HG03039 (cell line): ENCODE results near the gene MTMR12.
"Not testable (repeated sequence)": the region's sequence is repeated elsewhere in the genome, so short reads cannot be mapped to it uniquely, and the experiment has no call there.

Experiments used
- ATAC-seq: cut with Tn5 transposase; IDR thresholded peaks from one replicate; pipeline ENCODE4 v1.9.1; 2021; ENCODE audit warnings: mild to moderate bottlenecking, moderate library complexity; ENCODE audit not compliant: unreplicated experiment

Gene MTMR12

DNA sequence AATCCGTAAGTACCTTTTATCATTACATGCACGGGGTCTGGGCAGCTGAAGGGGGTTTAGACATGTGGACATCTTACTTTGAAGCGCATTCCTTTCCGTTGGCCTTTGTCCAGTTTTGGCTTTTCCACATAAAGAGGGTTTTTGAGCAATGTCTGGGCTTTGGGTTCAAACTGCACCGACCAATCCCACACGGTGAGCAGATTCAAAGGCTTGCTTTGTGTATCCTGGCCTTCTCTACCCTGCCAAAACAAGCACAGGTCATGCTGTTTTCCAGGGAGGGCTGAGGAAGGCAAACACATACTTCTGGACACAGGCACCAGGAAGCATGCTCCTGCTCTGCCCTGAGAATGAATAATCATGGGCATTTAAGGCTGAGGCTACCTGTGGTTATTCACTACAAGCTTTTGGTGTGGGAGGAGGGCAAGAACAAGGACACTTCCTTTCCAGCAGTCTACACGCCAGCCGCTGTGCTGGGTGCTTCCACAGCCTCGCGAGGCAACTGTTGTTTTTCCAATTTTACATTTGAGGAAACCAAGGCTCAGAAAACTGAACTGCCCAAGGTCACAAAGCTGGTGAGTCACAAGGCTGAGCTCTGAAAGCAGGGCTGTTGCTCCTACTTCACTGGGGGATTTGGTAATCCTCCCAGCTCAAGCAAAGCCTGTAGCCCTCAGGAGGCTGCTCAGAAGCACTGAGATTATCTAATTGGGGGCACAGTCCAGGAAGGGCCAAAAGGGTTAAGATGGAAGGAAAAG lies 78.9 kb downstream of the MTMR12 start:
- no peak for ATAC-seq

DNA sequence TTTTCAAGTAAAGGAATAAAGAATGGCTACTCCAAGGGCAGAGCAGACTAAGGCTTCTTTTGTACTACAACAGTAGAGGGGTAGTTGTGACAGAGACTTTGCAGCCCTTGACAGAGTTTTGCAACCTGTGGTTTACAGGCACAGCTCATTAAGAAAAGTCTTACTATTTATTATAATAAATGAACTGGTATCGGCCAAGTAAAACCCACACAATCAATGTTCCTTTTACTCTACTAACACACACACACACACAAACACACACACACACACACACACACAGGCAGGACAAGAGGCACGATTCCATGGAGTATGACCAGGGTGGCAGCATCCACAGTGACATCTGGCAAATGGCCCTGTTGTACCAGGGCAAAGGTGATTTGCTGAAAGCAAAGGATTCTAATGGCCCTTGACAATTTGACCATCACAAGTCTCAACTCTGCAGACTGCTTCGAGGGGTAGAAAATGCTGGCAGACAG lies 79.5 kb downstream of the MTMR12 start:
- ATAC-seq, result no peak

DNA sequence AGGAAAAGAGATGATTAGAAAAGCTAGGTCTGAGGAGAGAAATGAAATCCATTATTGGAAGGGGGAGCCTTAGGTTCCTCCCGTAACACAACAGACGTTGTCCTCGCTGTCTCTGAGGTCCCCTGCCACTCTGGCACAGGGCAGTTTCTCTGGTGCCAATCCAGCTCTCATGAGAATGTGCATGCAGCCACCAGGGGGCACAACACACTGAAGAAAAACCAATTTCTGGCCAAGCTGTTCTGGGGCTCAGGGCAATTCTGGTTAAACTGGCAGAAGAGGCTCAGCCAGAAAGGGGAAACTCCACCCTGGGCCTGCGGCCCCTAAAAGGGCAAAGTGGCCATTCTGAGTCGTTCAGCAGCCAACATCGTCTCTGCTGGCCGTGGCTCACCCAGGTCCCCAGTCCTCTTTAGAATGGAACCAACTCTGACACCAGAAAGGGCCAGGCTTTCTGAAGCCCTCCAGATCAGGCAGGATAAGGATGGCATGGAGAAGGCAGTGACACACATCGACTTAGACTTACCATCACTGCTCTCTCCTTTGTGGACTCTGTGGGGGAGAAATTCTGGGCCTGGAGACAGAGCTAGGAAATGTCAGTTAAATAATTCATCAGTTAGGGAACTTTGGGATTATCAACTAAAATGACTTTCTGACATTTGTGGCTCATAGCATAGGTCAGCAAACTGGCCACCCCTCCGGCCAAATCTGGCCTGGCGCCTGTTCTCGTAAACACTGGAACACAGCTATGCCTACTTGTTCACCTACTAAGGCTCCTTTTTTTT lies 80.1 kb downstream of the MTMR12 start:
- peak; percentile 57 for ATAC-seq

DNA sequence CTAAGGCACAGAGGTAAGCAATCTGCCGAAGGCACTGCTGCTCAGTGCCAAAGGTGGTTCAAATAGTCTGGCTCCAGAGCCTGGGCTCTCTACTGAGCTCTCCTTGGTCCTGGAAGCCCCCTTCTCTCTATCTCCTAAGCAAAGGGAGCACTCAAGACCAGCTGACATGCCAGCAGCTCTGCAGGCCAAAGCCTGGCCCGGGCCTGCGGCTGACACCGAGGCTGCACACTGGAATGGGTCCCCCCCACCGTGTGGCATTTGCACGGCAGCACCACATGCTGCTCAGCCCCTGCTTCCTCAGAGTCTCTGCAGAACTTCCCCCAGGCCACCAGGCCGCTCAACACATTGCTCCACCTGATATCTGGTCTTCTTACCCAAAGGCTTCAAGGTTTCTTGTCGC lies 80.8 kb downstream of the MTMR12 start:
- ATAC-seq, result no peak

DNA sequence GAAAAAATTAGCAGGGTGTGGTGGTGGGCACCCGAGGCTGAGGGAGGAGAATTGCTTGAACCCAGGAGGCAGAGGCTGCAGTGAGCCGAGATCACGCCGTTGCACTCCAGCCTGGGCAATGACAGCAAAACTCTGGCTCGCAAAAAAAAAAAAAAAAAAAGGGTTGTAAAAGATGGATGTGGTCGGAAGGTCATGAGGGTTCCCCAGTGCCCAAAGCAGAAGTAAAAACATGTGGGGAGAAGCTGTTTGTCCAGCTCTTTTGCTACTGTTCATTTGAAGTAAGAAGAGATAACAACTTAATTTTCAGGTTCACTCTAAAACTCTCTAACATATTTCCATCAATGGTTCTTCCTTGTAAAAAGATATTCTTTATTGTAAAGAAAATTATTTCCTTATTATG lies 81.5 kb downstream of the MTMR12 start:
- ATAC-seq, result no peak

DNA sequence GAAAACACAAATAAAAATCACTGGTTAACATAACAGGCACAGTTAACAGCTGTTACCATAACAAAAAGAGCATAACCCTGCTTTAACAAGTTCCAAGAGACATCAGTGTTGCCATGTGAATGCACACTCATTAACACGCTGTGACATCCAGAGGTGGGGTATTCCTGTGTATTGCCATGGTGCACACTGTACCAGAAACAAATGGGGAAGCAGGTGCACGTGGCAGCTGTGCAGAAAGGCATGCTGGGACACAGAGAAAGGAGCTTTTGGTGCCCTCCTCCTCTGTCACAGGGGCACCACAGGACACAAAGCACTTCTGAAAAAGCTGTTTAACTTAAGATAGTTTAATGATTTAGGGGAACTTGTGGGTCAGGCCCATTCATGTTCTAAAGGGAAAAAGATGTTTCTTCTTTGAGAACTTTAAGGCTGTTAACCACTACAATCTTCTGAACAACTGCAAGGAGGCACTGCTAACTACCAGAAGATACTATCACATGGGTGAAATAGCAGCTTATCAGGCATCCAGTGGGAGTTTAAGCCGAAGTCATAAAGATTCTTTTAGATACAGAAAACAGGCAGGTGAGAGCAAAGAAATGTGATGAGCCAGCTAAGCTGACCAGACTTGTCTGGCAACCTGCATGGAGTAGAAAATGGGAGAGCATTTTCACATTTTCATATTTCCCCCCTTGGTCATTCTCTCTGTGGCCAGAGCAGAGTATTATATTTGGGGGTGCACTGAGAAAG lies 82.2 kb downstream of the MTMR12 start:
- no peak for ATAC-seq

DNA sequence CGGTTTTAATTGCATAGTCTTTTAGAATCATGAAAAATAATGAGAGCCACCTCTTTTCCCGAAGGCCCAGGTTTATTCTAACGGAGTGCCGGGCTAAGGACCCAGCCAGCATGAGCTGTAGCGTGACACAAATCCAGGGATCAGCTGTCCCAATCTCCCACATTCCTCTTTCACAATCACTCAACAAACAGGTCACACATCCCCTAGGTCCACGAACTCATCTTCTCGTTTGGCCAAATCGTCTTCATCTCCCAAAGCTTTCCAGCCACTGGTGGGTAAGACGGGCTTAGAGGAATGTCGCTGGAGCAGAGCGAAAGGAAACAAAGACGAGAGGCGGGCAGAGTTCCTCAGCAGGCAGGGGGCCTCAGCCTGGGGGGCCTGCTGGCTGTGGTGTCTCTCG lies 83.2 kb downstream of the MTMR12 start:
- no peak for ATAC-seq

DNA sequence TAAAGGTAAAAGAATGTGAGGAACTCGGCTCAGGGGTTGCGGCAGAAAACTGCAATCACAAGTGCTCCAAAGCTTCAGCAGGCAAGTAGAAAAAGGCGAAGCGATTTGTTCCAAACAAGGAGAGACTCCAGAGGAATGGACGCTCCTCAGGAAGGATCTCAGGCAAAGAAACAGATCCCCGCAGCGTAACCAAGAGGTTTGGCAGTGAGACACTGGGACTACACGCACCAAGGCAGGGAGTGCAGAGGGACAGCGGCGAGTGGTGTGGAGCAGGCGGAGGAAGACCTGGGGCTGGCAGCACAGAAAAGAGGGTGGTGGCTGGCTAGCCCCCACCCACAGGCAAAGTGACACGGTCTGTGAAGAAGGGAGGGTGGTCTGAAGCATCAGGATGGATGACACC lies 83.9 kb downstream of the MTMR12 start:
- no peak for ATAC-seq

DNA sequence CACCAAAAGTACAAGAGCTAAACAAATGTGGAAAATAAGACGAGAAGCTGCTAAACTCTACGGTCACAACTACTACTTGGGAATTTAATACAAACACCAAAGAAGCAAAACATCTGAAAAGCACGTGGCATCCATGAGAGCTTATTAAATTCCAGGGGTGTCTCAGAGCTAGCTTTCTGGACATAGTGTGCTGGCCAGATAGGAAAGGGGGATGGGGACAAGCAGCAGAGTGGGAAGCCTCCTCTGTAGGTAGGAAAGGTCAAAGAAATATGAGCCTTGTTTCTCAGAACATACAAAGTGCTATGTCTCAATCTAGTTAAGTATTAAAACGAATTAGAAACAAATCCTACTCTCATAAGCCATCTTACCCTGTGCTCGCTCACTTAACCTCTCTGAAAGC lies 87.3 kb downstream of the MTMR12 start:
- ATAC-seq, result no peak

DNA sequence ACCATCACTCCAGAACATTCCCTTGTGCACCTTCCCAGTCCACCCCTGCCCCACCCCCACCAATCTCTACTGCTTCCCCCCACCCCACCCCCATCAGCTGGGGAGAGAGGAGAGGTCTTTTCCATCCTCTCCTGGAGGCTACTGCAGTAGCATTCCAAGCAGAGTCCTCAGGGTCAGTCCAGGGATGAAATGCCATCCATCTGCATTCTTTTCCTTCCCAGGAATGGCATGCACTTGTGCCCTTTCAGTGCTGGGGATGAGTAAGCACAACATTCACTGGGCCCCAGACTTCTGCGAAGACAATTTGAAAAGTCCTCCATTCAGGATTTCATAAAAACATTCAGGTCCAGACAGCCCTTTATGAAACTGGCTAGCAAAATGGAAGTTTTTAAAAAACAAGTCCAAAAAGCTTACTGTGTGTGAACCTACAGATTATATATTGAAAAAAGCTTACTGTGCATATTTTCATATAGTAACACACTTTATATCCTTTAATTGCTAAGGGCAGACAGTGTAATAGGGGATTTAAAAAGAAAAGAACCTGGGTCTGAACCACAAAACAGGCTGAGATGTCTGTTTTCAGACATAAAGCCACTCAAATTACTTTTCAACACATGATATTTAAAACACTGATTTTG lies 88.6 kb downstream of the MTMR12 start:
- ATAC-seq, result no peak

DNA sequence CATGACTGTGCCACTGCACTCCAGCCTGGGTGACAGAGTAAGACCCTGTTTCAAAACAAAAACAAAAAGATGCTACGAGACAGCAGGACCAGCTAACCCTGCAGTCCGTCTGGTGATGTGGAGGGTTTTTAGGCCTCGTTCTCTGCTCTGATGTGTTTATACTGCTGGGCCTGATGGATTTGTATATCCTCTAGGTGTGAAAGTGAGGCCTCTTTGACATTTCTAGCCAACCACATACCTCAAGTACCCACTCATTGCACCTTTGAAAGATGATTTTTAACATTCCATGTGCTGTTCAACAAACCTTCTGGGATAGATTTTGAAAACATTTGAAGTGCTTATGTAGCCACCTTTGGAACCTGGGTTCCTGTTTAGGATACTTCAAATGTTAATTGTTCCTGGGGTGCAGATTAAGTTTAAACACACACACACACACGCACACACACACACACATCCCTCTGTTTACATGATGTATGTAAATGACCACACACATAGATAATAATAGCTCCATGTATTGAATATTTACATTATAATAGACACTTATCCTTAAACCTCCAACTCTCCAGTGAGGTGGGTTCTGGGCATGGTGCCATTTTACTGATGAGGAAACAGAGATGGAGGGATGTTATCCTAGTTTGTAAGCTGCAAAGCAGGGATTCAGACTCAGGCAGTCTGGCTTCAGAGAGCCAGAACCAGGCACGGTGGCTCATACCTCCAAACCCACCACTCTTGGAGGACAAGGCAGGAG lies 89.8 kb downstream of the MTMR12 start:
- ATAC-seq, result no peak

DNA sequence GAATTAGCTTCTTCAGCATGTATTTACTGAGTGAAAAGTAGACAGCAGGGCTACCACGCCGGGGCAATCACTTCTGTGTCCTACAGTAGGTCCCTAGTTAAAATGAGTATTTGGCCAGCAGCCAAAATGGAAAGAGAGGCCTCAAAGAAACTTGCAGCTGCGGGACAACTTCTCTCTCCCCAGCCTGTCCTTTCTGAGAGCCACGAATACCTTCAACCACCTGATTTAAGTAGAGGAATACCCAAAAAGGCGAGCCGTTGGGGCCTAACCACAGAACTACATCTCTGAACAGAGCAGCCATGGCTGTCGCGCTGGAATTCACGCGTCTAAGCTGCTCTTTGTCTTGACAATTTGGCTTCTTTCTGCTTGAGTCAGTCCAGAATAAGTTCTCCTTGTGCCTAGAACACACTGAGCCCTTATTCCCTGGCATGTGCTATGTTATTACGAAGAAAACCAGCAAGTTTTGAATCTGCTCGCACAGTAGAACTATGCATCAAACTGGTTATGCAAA lies 94.8 kb downstream of the MTMR12 start:
- no peak for ATAC-seq

DNA sequence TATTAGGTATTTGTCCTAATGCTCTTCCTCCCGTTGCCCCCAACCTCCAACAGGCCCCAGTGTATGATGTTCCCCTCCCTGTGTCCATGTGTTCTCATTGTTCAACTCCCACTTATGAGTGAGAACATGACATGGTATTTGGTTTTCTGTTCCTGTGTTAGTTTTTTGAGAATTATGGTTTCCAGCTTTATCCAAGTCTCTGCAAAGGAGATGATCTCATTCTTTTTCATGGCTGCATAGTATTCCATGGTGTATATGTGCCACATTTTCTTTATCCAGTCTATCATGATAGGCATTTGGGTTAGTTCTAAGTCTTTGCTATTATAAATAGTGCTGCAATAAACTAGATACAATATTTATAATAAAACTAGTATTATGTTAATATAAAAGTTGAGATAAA lies 98.4 kb downstream of the MTMR12 start:
- ATAC-seq, result not testable (repeated sequence)

DNA sequence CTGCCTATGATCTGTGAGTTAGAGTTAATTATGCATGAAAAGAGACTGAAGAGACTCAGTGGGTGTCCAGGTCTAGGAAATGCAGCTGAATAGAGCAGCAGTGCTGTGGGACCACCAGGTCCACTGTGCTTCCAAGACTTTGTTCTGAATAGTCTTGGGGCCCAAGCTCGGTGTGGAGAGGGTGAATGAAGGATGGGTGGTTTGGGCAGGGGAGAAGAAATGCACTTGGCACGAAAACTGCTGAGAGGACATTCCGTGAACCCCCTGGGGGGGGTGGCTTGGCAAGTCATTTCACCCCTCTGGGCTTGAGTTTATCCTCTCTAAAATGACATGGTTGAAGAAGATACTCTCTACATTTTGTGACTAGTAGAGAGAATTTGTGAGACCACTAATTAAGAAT lies 102.6 kb downstream of the MTMR12 start:
- no peak for ATAC-seq

DNA sequence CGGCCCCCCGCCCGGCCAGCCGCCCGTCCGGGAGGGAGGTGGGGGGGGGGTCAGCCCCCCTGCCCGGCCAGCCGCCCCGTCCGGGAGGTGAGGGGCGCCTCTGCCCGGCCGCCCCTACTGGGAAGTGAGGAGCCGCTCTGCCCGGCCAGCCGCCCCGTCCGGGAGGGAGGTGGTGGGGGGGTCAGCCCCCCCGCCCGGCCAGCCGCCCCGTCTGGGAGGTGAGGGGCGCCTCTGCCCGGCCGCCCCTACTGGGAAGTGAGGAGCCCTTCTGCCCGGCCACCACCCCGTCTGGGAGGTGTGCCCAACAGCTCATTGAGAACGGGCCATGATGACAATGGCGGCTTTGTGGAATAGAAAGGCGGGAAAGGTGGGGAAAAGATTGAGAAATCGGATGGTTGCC lies 103.9 kb downstream of the MTMR12 start:
- ATAC-seq, result not testable (repeated sequence)

DNA sequence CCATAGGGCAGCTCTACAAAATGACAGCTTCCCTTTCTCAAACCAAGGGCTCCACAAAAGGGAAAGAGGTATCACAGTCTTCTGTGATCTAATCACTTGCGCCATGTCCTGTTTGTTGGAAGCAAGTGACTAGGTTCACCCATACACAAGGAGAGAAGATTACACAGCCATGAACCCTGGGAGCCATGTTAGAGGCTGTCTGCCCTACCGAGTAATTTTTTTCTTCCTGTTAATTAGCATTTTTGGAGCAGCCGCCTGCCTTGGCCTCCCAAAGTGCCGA lies 105.4 kb downstream of the MTMR12 start:
- ATAC-seq, result no peak

DNA sequence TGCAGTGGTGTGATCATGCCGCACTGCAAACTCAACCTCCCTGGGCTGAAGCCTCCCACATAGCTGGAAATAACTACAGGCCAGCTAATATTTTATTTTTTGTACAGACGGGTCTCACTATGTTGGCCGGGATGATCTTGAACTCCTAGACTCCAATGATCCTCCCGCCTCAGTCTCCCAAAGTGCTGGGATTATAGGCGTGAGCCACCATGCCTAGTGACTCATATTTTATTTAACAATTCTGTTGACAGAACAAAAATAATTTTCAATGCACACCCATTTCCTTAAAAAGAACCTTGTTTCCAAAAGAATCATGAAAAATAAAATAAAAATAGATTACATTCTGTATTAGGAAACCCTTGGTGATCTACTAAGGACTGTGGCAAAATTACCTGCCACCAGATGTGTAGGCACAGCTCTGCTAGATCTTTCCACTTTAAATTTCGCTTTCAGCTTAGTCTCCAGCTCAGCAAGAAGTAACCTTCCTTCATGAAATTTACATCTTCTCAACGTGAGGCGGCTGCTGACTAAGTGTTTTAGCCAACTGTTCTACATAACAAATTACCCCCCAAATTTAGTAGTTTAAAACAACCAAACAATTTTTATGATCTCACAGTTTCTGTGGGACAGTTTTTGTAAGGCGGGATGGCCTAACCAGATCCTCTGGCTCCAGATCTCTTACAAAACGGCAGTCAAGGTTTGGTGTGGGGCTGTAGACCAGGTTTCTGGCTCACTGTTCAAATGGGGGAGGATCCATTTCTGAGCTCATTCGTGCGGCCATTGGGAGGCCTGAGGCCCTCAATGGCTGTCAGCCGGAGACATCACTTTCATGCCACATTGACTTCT lies 106.0 kb downstream of the MTMR12 start:
- ATAC-seq, result no peak

DNA sequence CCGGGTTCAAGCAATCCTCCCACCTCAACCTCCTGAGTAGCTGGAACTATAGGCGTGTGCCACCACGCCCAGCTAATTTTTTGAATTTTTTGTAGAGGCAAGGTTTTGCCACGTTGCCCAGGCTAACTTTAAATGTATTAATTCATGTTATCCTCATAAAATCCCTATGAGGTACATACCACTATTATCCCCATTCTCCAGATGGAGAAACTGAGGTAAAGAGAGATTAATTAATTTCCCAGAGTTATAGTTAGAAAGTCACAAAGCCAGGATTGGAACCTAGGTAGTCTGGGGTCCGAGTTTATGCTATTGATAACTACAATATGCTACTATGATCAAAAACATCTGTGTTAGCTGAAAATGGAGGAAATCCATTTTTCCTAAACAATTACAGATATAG lies 106.7 kb downstream of the MTMR12 start:
- ATAC-seq, result no peak

DNA sequence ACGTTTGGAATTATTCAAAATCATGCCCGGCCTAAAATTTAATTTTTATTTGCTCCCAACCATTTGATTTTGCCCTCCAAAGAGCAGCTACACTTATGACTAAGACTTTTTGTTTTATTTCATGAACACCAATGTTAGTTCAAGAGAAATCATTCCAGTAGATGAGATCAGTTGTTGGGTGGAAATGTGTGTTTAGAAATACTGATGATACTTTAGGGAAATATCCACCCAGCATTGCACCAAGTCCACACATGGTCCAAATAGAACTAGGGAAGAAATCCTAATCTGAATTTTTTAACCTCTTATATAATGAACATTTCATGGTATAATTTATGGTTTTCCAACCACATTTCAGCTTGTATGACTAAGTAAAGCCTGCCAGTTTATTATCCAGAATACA lies 110.3 kb downstream of the MTMR12 start:
- ATAC-seq, result no peak
